Heart left ventricle (tissue), 16 donors: ENCODE results near the gene TSC22D3. TPM values are rescaled to one million over a fixed set of nuclear protein-coding genes. Genes with fewer than 3 reads are reported as not detected.

ENCODE experiments used
- ATAC-seq, 4 donors: fragments of 200-7000 bp; cut with Tn5 transposase; one replicate each; pipeline ENCODE4 v1.9.1; 2020 to 2022; ENCODE audit warnings: moderate library complexity in 4 of 4, mild to moderate bottlenecking in 3 of 4, moderate number of reproducible peaks in 1 of 4
- DNase-seq, 5 donors: peaks; one replicate each; pipeline ENCODE4 v3.0.0-alpha.2; 2020
- H3K27ac ChIP-seq, 12 donors: fragments of 200-600 bp; sonication (generic) in 4 of 12; one replicate each; pipeline versions ENCODE4 v1.5.0 to v1.8.0; 2016 to 2022; ENCODE audit warnings: mild to moderate bottlenecking in 2 of 12
- H3K27me3 ChIP-seq, 9 donors: fragments of 200-600 bp; sonication (generic) in 2 of 9; one replicate each; pipeline versions ENCODE4 v1.5.1 to v1.8.0; 2016 to 2022; ENCODE audit warnings: mild to moderate bottlenecking in 3 of 9
- H3K36me3 ChIP-seq, 9 donors: fragments of 200-600 bp; sonication (generic) in 2 of 9; one replicate each; pipeline versions ENCODE4 v1.5.0 to v1.8.0; 2018 to 2022; ENCODE audit warnings: mild to moderate bottlenecking in 2 of 9
- H3K4me1 ChIP-seq, 12 donors: fragments of 200-600 bp; sonication (generic) in 4 of 12; one replicate each; pipeline versions ENCODE4 v1.5.0 to v1.8.0; 2016 to 2022; ENCODE audit warnings: mild to moderate bottlenecking in 3 of 12
- H3K4me3 ChIP-seq, 12 donors: fragments of 200-600 bp; sonication (generic) in 4 of 12; one replicate each; pipeline versions ENCODE4 v1.5.0 to v1.8.0; 2017 to 2022; ENCODE audit warnings: mild to moderate bottlenecking in 9 of 12, moderate library complexity in 4 of 12
- H3K9me3 ChIP-seq, 12 donors: fragments of 200-600 bp; sonication (generic) in 4 of 12; one replicate each; pipeline versions ENCODE4 v1.5.0 to v1.8.0; 2016 to 2022; ENCODE audit warnings: mild to moderate bottlenecking in 1 of 12
- CTCF ChIP-seq, 12 donors: fragments of 200-600 bp; sonication (generic) in 4 of 12; IDR thresholded peaks; one replicate each; pipeline versions ENCODE4 v1.5.0 to v1.8.0; 2018 to 2022; ENCODE audit warnings: antibody characterized with exemption in 12 of 12, mild to moderate bottlenecking in 5 of 12
- POLR2A ChIP-seq, 2 donors: fragments of 450-650 bp; IDR thresholded peaks; one replicate each; pipeline ENCODE4 v1.6.1; 2017; ENCODE audit warnings: antibody characterized with exemption in 2 of 2, mild to moderate bottlenecking in 2 of 2, moderate library complexity in 2 of 2
- WGBS, 4 donors: extraction: QIAGEN DNeasy Blood & Tissue Kit in 2 of 4; methylation state at CpG; one replicate each; pipeline versions ENCODE4 v1.1.5 to v1.1.7; 2013 to 2018; 5-methylcytosine and 5-hydroxymethylcytosine counted together
- intact Hi-C, 10 donors: fragments of 100-400 bp; cut with DNase I; formaldehyde crosslinking; loops; one replicate each; pipeline versions ENCODE4 v1.11.1 to v1.14.2; 2022
- polyA plus RNA-seq, 2 donors: library from polyadenylated mRNA; stranded (reverse); fragments of 200-250 nt; gene quantifications; one replicate each; pipeline ENCODE4 v1.2.3, GENCODE V29; 2013
- total RNA-seq, 9 donors: library from RNA; depleted of rRNA in 2 of 9; stranded (reverse); fragments of >200 nt in 2 of 9; fragmentation: NEBNext Ultra II Directional in 3 of 9; extraction: Animal tissue kit (Norgen Biotek cat#: 25700) in 3 of 9; gene quantifications; one replicate each; pipeline versions ENCODE4 v1.1.0 to v1.2.4, GENCODE V29; 2016 to 2023
- donor health status: ischemic (EF 13 %, LVEDD 7.1; RV severe dilation, severe dysfunction).
- donor health status: healthy with polysubstance abuse.
- donor health status: DM: no; HTN: yes; CAD: no.
- donor health status: DM: no; HTN: no; CAD: no.
- donor health status: ischemic (EF 25% LVEDD 6.9; RV normal size, moderate dysfunction).
- donor health status: ischemic (EF 25% LVEDD 5.7; RV mildly dilated, moderate dysfunction).
- donor health status: healthy.
- donor health status: DM: yes; HTN: yes; CAD: no.
- donor health status: ischemic (EF 35%, LVEDD 5.7; RV mildly dilated, moderate dysfunction).
- donor health status: nonischemic (EF 11% LVEDD 7.7; RV severe dilation, severe dysfunction).
- donor health status: DM: yes; HTN: yes; CAD: no.
- donor health status: PGD.
- donor health status: ischemic (EF 29% LVEDD 5.4; RV normal size, mild dysfunction).
- donor health status: nonischemic (EF 23%, LVEDD 6.1; RV moderate dilation, normal function).

TSC22D3 gene
- total and polyA plus RNA-seq, 11 donors = 28.0 to 145 (median 33.9) TPM

GRCh38 chrX:107752714-107753113, 22.9 kb downstream of the TSC22D3 start:
- intact Hi-C loops = no loop called here
- TF ChIP-seq CTCF (IDR thresholded peaks at IDR 0.05) (no peak), POLR2A (IDR thresholded peaks at IDR 0.05) (no peak)
- DNase-seq (no peak), ATAC-seq (peak in 1 of 4 donors; percentile 7)
- H3K36me3 ChIP-seq = no peaks in the 10 kb centered on the region
- no peak overlapping the region for H3K4me3 ChIP-seq
- H3K9me3 ChIP-seq = no peaks in the 10 kb centered on the region
- H3K4me1 ChIP-seq = peaks cover 0 to 72% (median 35%) of the 10 kb centered on the region in 12 donors
- WGBS, 4 donors = 53 to 90% (median 78%) methylated on average over 3 of the region's 3 CpGs
- H3K27me3 ChIP-seq = peaks cover 0 to 4% (median 0%) of the 10 kb centered on the region in 9 donors
- H3K27ac ChIP-seq = peak overlapping the region in 7 of 12 donors; percentile 0 to 73 (median 59)

- intact Hi-C loops = no loop called here
- H3K36me3 ChIP-seq = no peaks in the 10 kb centered on the region
Observed at GRCh38 chrX:107752043-107752442, 23.5 kb downstream of the TSC22D3 start.

GRCh38 chrX:107750861-107751445, 24.6 kb downstream of the TSC22D3 start:
- ATAC-seq = peak in 1 of 4 donors; percentile 71
- H3K4me1 ChIP-seq = peaks cover 0 to 83% (median 41%) of the 10 kb centered on the region in 12 donors
- WGBS, 4 donors = 40 to 73% (median 55%) methylated on average over 7 of the region's 7 CpGs

More at GRCh38 chrX:107752043-107752442, 23.5 kb downstream of the TSC22D3 start:
- H3K27me3 ChIP-seq = peaks cover 0 to 4% (median 0%) of the 10 kb centered on the region in 9 donors
- ATAC-seq = no peak
- DNase-seq = no peak
- H3K27ac ChIP-seq = peak overlapping the region in 9 of 12 donors; percentile 23 to 73 (median 52)
- TF ChIP-seq POLR2A (IDR thresholded peaks at IDR 0.05) = no peak
- TF ChIP-seq CTCF (IDR thresholded peaks at IDR 0.05) = no peak
- WGBS, 4 donors = 72 to 83% (median 80%) methylated on average over 3 of the region's 3 CpGs
- H3K9me3 ChIP-seq = no peaks in the 10 kb centered on the region
- no peak overlapping the region for H3K4me3 ChIP-seq
- peaks cover 0 to 79% (median 38%) of the 10 kb centered on the region in 12 donors for H3K4me1 ChIP-seq

More at GRCh38 chrX:107750861-107751445, 24.6 kb downstream of the TSC22D3 start:
- Histone ChIP-seq H3K4me3 (no peak overlapping the region), H3K36me3 (no peaks in the 10 kb centered on the region), H3K27me3 (peaks cover 0 to 4% (median 0%) of the 10 kb centered on the region in 9 donors), H3K27ac (peak overlapping the region in 8 of 12 donors; percentile 23 to 73 (median 56)), H3K9me3 (no peaks in the 10 kb centered on the region)
- intact Hi-C loops = no loop called here
- peak in 1 of 5 donors; percentile 31 for DNase-seq
- TF ChIP-seq CTCF (IDR thresholded peaks at IDR 0.05) (no peak), POLR2A (IDR thresholded peaks at IDR 0.05) (no peak)
